MG63 (cell line): Measurements from ENCODE around the gene CFLAR. TPM values are rescaled to one million over a fixed set of nuclear protein-coding genes. Genes with fewer than 3 reads are reported as not detected.

ENCODE experiments used
- DNase-seq: peaks from one replicate; pipeline ENCODE4 v3.0.0-alpha.2; 2020
- H3K27me3 ChIP-seq: fragments of 250-450 bp; sonication (Bioruptor Pico); 2 replicates; pipeline ENCODE4 v1.5.1; 2020; ENCODE audit warnings: mild to moderate bottlenecking, moderate library complexity
- H3K36me3 ChIP-seq: fragments of 250-450 bp; sonication (Bioruptor Pico); 2 replicates; pipeline ENCODE4 v1.5.1; 2020; ENCODE audit warnings: mild to moderate bottlenecking, moderate library complexity
- H3K4me3 ChIP-seq: fragments of 250-450 bp; sonication (Bioruptor Pico); 2 replicates; pipeline ENCODE4 v1.5.1; 2020; ENCODE audit warnings: mild to moderate bottlenecking, moderate library complexity
- H3K9me3 ChIP-seq: fragments of 250-450 bp; sonication (Bioruptor Pico); 2 replicates; pipeline ENCODE4 v1.5.1; 2020; ENCODE audit warnings: mild to moderate bottlenecking, moderate library complexity
- total RNA-seq: library from RNA; depleted of rRNA; stranded (reverse); fragments of >200 nt; shearing (Covaris generic); gene quantifications from 2 replicates; pipeline ENCODE4 v1.2.3, GENCODE V29; 2014; ENCODE audit warnings: low replicate concordance

The CFLAR gene
- total RNA-seq, 1 experiment from 2014 or later: 29.3 TPM

DNA sequence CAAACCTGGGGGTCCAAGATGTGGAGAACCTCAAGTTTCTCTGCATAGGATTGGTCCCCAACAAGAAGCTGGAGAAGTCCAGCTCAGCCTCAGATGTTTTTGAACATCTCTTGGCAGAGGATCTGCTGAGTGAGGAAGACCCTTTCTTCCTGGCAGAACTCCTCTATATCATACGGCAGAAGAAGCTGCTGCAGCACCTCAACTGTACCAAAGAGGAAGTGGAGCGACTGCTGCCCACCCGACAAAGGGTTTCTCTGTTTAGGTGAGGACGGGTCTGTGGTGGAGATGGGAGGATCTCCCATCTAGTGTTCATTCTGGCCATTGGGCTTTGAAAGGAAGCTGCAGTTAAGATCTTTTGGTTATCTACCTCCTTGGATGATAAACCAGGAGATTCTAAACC lies 69.9 kb downstream of the CFLAR start:
- no peaks in the 10 kb centered on the region for H3K27me3 ChIP-seq
- H3K9me3 ChIP-seq: no peaks in the 10 kb centered on the region
- H3K4me3 ChIP-seq: no peak overlapping the region
- H3K36me3 ChIP-seq: no peaks in the 10 kb centered on the region
- DNase-seq: no peak

DNA sequence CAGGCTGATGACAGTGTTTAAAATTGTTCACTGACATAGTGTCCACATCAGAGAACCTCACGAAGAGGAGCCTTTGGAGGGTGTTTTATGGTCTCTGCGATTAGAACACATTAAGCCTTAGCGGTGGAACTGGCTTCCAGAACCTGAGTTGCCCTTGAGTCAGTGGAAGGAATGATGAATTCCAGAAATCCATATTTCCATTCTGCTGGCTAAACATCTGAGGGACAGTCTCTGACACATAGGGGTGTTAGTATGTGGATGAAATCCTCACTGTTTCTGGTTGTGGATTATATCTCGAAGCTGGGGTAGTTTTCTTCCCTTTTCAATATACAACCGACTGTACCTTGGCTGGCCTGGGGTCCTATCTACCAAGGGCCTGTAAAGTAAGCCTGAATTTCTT lies 71.0 kb downstream of the CFLAR start:
- Histone ChIP-seq H3K9me3 (no peaks in the 10 kb centered on the region), H3K36me3 (no peaks in the 10 kb centered on the region), H3K4me3 (no peak overlapping the region), H3K27me3 (no peaks in the 10 kb centered on the region)
- DNase-seq: no peak

DNA sequence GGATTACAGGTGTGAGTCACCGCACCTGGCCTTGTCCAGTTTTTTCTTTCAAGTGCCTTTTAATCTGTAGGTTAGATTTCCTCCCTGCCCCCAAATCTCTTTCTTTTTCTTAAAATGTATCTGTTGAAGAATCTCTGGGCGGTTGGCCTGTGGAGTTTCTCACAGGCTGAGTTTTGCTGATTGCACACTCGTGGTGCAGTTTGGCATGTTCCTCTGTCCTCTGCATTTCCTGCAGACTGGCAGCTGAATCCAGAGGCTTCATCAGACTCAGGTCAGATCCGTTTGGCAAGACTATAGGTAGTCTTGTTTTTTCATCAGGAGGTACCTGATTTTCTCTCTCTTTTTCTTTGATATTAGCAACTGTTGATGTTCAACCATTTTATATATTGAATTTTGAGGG lies 72.5 kb downstream of the CFLAR start:
- H3K9me3 ChIP-seq: no peaks in the 10 kb centered on the region
- no peaks in the 10 kb centered on the region for H3K27me3 ChIP-seq
- no peak overlapping the region for H3K4me3 ChIP-seq
- DNase-seq: no peak
- no peaks in the 10 kb centered on the region for H3K36me3 ChIP-seq

DNA sequence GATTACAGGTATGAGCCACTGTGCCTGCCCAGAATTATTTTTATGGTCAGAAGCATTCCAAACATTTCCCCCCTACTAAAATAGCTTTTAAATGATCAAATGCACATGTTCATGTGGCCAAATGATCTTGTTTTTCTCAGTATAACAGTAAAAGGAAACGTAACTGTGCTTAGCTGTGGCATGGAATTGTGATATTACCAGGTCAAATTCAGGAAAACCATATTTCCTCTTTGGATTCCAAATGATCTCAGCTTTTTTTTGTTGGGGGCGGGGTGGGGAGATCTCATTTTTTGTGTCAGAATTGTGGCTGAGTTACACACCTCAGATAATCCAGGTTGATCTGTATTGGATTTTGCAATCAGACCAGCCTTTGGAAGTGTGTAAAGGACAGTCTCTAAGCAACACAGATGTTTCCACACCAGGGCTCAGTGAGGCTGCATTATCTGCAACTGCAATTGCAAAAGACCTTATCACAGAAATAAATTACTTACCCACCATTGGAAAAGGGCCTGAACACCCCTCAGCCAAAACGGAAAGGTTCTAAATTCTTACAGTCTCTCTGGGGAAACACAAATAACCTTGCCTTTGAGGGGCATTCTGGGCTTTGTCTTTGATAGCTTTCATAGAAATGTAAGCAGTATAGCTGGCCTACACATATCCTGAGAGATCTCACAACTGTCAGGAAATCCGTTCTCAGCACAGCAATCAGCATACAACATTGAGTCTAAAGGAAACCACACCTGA lies 75.3 kb downstream of the CFLAR start:
- Histone ChIP-seq H3K9me3 (no peaks in the 10 kb centered on the region), H3K4me3 (no peak overlapping the region), H3K36me3 (no peaks in the 10 kb centered on the region), H3K27me3 (no peaks in the 10 kb centered on the region)
- no peak for DNase-seq

DNA sequence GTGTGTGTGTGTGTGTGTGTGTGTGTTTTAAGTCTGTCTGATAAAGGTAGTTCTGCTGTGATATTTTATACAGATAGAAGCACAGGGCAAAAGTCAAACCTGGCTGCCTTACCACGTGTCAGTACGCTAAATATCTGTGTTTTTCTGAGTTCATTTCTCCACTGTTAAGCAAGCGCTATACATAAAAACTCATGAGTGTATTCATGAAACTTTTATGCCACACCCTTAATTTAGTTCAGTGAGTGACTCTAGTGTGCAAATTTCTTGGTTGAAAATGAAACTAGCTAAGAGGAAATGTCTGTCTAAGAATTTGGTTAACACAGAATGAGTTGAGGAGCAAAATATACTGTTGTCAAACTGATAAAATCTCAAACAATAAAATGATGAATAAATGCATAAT lies 78.1 kb downstream of the CFLAR start:
- Histone ChIP-seq H3K9me3 (no peaks in the 10 kb centered on the region), H3K4me3 (no peak overlapping the region), H3K36me3 (no peaks in the 10 kb centered on the region), H3K27me3 (no peaks in the 10 kb centered on the region)
- no peak for DNase-seq

DNA sequence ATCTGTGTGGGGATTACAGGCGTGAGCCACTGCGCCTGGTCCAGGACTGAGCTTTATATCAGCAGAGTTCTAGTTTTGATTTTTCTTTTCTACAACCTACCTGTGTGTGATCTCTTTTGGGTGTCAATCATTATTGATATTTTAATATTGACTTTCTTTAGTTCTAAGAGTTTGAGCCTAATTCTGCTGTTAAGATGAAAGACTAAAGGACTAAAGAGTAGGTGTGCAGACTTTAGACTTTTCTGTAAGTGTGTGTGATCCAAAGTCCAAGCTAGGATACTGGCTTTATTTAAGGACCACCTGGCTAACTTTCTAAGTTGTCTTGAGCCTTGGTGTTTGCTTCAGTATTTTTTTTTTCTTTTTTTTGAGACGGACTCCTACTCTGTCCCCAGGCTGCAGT lies 79.4 kb downstream of the CFLAR start:
- Histone ChIP-seq H3K27me3 (no peaks in the 10 kb centered on the region), H3K9me3 (no peaks in the 10 kb centered on the region), H3K36me3 (no peaks in the 10 kb centered on the region), H3K4me3 (no peak overlapping the region)
- DNase-seq: no peak

DNA sequence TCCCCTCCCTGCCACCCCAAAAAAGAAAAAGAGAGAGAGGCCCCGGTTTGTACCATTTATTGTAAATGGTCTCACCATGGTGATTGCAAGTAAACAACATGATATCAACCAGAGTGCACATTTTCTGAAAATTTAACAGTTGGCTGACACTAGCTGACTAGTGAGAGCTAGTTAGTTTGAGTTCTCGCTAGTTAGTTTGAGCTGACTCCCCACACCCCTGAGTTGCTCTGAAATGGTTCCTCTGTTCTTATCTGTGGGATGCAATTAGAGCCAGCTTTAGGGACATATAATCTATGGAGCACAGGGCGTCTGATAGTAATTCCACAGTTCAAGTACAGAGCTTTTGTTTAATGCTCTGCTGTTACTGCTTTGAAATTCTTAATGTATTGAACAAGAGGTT lies 80.0 kb downstream of the CFLAR start:
- H3K27me3 ChIP-seq: no peaks in the 10 kb centered on the region
- DNase-seq: no peak
- no peak overlapping the region for H3K4me3 ChIP-seq
- H3K36me3 ChIP-seq: no peaks in the 10 kb centered on the region
- no peaks in the 10 kb centered on the region for H3K9me3 ChIP-seq

DNA sequence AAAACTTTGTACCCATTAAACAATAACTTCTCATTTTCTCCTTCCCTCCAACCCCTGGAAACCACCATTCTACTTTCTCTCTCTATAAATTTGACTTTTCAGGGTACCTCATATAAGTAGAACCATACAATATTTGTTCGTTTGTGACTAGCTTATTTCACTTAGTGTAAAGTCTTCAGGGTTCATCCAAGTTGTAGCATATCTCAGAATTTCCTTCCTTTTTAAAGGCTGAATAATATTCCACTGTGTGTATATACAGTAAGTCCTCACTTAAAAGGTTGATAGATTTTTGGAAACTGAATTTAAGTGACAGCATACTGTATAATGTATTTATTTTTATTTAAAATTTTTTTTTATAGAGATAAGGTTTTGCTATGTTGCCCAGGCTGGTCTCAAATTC lies 80.8 kb downstream of the CFLAR start:
- DNase-seq: no peak
- Histone ChIP-seq H3K4me3 (no peak overlapping the region), H3K36me3 (no peaks in the 10 kb centered on the region), H3K9me3 (no peaks in the 10 kb centered on the region), H3K27me3 (no peaks in the 10 kb centered on the region)

DNA sequence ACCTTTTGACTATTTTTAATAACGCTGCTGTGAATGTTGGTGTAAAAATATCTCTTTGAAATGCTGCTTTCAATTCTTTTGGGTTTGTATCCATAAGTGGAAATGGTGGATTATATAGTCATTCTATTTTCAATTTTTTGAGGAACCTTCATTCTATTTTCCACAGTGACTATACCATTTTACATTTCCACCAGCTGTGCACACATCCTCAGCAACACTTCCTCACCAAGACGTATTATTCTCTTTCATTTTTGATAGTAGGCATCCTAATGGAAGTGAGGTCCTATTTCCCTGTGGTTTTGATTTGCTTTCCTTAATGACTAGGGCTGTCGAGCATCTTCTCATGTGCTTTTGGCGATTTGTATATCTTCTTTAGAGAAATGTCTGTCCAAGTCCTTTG lies 81.8 kb downstream of the CFLAR start:
- H3K9me3 ChIP-seq: no peaks in the 10 kb centered on the region
- no peak overlapping the region for H3K4me3 ChIP-seq
- H3K27me3 ChIP-seq: no peaks in the 10 kb centered on the region
- no peaks in the 10 kb centered on the region for H3K36me3 ChIP-seq
- DNase-seq: no peak

DNA sequence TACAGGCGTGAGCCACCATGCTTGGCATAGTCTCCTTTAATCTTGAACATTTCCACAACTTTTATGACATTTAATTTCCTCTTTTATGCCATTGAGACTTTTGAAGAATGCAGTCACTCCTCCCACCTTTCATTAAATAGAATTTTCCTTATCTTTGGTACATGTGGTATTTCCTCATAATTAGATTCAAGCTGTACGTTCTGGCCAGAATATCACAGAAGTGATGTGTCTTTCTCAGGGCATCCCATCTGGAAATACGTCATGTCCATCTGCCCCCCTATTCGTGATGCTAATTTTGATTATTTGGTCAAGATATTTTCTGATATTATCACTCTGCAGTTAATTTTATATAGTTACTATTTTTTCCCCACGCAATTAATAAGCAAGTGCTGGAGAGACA lies 83.9 kb downstream of the CFLAR start:
- DNase-seq: no peak
- Histone ChIP-seq H3K36me3 (no peaks in the 10 kb centered on the region), H3K4me3 (no peak overlapping the region), H3K9me3 (no peaks in the 10 kb centered on the region), H3K27me3 (no peaks in the 10 kb centered on the region)

DNA sequence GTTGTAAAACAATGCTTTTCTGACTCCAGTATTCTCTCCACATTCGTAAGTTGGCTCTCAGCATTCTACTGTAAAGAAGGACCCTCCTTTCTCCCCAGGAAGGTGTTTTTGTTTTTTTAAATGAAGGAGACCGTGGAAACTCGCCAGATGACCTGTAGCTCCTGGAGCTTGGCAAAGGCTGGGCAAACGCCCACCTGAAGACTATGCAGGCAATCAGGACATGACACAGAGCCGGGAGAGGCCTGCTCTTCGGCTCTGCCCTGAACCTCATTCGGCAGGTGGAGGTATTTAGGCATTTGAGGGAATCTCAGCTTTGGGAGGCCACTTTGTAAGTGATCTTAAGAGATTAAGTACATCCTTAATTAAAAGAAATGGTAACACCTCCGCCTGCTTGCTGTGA lies 84.4 kb downstream of the CFLAR start:
- Histone ChIP-seq H3K36me3 (no peaks in the 10 kb centered on the region), H3K4me3 (no peak overlapping the region), H3K27me3 (no peaks in the 10 kb centered on the region), H3K9me3 (no peaks in the 10 kb centered on the region)
- DNase-seq: no peak

DNA sequence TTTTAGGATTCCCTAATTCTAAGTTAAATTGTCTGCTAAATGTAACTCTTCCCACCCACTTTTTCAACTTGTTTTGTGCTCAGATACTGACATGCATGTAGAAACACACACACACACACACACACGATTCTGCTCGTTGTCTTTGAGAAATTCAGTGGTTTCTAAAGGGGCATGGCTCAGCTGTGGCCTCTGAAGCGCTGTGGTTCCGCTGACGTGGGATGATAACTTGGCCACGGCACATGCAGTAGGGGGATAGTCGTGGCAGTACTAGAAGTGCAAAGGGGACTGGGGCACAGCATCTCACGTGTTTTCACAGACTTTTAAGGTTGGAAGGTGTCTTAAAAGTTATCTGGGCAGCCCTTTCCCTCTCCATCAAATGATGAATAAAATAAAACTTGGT lies 85.4 kb downstream of the CFLAR start:
- no peaks in the 10 kb centered on the region for H3K9me3 ChIP-seq
- DNase-seq: no peak
- no peaks in the 10 kb centered on the region for H3K36me3 ChIP-seq
- no peak overlapping the region for H3K4me3 ChIP-seq
- no peaks in the 10 kb centered on the region for H3K27me3 ChIP-seq

DNA sequence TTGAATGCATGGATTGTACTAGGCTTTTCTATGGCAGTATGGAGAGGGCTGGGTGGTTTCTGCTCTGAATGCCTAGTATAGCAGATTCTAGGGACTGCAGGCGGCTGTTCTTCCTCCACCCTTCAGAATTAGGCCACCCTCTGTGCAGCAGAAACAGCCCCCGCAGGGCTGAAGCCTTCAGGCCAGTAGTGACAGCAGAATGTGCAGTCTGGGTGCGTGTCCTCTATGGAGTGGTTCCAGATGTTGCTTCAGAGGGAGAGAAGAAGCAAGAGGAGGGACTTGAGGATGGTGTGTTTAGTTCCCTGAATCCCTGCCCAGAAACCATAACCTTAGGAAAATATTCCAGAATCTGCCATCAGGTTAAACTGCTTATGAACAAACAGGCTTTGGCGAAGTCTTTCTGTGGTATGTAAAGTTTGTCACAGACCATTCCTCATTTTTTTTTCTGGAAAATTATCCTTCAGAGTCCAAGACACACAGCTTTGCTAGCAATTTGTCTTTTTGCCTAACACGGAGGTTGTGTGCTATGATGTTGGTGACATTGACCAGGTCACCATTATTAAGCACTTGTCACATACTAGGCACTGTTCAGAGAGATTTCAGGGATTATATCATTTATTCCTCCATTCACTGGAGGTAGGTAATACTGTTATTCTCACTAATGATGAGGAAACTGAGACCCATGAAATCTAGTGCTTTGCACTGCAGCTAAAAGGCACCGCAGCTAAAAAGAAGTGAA lies 88.1 kb downstream of the CFLAR start:
- Histone ChIP-seq H3K4me3 (no peak overlapping the region), H3K9me3 (no peaks in the 10 kb centered on the region), H3K27me3 (no peaks in the 10 kb centered on the region), H3K36me3 (no peaks in the 10 kb centered on the region)
- DNase-seq: peak; percentile 52

DNA sequence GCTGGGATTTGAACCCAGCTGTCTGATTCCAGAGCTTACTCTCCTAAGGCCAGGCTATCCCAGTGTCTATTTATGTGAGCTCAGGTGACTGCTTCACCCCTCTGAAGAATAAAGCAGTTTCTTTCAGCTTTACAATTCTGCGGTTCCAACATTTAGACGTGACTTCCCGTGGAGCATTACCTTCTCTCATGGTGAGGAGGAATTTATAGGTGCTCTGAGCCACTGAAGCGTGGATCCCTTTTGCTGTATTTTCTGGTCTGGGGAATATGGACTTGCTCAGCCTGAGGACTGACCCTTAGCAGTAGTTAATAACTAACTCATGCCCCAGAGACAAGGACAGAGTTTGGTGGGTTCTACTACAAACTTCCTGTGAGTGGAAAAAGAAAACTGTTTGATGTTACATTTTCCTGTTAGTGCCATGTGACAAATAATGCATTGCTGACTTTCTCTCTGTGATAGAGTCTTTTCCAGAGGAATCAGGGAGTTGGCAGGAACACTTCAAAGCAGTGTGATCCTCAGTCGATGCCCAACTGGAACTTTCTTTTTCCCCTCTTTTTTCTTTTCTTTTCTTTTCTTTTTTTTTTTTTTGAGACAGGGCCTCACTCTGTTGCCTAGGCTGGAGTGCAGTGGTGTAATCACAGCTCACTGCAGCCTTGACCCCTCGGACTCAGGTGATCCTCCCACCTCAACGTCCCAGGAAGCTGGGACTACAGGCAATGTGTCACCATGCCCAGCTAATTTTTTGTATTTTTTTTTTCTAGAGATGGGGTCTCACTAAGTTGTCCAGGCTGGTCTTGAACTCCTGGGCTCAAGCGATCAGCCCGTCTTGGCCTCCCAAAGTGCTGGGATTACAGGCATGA lies 88.9 kb downstream of the CFLAR start:
- Histone ChIP-seq H3K27me3 (no peaks in the 10 kb centered on the region), H3K9me3 (no peaks in the 10 kb centered on the region), H3K4me3 (no peak overlapping the region), H3K36me3 (no peaks in the 10 kb centered on the region)
- DNase-seq: no peak

DNA sequence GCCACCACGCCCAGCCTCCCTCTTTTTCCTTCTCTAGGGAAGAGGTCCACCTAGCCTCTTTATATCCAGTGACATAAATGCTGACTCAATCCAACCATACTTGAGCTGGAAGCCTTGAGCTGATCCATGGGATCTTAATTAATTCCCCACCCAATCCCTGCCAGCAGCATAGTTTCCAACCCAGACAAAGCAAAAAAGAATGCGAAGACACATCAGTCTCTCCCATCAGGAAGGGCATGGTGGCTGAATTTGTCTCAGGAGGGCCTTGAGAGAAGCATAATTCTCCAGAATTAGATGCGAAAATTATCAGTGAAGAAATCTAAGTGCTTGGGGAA lies 89.5 kb downstream of the CFLAR start:
- DNase-seq: no peak

DNA sequence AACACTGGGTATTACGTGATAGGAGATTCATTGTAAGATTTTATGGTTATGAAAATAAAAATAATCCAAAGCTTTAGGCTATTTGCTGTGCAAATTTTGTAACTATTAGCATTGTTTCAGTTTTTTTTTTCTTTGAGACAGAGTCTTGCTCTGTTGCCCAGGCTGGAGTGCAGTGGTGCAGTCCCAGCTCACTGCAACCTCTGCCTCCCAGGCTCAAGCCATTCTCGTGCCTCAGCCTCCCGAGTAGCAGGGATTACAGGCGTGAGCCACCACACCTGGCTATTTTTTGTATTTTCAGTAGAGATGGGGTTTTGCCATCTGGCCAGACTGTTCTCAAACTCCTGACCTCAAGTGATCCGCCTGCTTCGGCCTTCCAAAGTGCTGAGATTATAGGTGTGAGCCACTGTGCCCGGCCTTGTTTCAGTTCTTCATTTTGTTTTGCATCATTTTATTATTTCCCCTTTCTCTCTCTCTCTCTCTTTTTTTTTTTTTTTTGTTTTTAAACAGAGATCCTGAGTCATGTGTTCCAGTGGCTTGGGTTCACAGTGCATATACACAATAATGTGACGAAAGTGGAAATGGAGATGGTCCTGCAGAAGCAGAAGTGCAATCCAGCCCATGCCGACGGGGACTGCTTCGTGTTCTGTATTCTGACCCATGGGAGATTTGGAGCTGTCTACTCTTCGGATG lies 92.7 kb downstream of the CFLAR start:
- Histone ChIP-seq H3K9me3 (no peaks in the 10 kb centered on the region), H3K4me3 (no peak overlapping the region), H3K36me3 (no peaks in the 10 kb centered on the region), H3K27me3 (no peaks in the 10 kb centered on the region)
- no peak for DNase-seq

More for the DNA sequence above, 89.5 kb downstream of the CFLAR start:
- Histone ChIP-seq H3K27me3 (no peaks in the 10 kb centered on the region), H3K9me3 (no peaks in the 10 kb centered on the region), H3K4me3 (no peak overlapping the region), H3K36me3 (no peaks in the 10 kb centered on the region)

DNA sequence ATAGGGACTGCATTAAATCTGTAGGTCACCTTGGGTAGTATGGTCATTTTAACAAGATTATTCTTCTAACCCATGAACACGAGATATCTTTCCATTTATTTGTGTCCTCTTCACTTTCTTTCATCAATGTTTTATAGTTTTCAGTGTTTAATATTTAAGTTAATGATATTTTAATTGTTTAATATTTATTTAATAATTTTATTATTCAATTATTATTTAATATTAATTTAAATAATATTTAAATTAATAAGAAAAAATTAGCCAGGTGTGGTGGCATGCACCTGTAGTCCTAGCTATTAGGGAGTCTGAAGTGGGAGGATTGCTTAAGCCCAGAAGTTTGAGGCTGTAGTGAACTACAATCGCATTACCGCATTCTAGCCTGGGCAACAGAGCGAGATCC lies 100.0 kb downstream of the CFLAR start:
- Histone ChIP-seq H3K9me3 (no peaks in the 10 kb centered on the region), H3K27me3 (no peaks in the 10 kb centered on the region), H3K4me3 (no peak overlapping the region), H3K36me3 (no peaks in the 10 kb centered on the region; the same call in 1 of the 2 replicates)
- DNase-seq: no peak
